Osteocyte (in vitro differentiated cells): ENCODE results near the gene TMC2. TPM values are rescaled to one million over a fixed set of nuclear protein-coding genes. Genes with fewer than 3 reads are reported as not detected.

Experiments used
- DNase-seq: peaks from one replicate; pipeline ENCODE4 v3.0.0; 2021; ENCODE audit warnings: mixed read lengths; ENCODE audit not compliant: unreplicated experiment; ENCODE audit errors: extremely low spot score
- H3K27ac Mint-ChIP-seq: one replicate; pipeline ENCODE4 v1.8.0; 2021; ENCODE audit warnings: mild to moderate bottlenecking, mixed read lengths; ENCODE audit not compliant: unreplicated experiment
- H3K27me3 Mint-ChIP-seq: one replicate; pipeline ENCODE4 v1.8.0; 2021; ENCODE audit warnings: mixed read lengths; ENCODE audit not compliant: unreplicated experiment
- H3K36me3 Mint-ChIP-seq: one replicate; pipeline ENCODE4 v1.8.0; 2021; ENCODE audit warnings: mixed read lengths; ENCODE audit not compliant: unreplicated experiment
- H3K4me1 Mint-ChIP-seq: one replicate; pipeline ENCODE4 v1.8.0; 2021; ENCODE audit warnings: mixed read lengths; ENCODE audit not compliant: unreplicated experiment
- H3K4me3 Mint-ChIP-seq: one replicate; pipeline ENCODE4 v1.8.0; 2021; ENCODE audit warnings: mild to moderate bottlenecking, moderate library complexity, mixed read lengths; ENCODE audit not compliant: unreplicated experiment
- H3K9me3 Mint-ChIP-seq: one replicate; pipeline ENCODE4 v1.8.0; 2021; ENCODE audit warnings: mixed read lengths; ENCODE audit not compliant: unreplicated experiment
- CTCF ChIP-seq: fragments of 200-600 bp; sonication (generic); IDR thresholded peaks from 2 replicates; pipeline ENCODE4 v1.5.0; 2021; ENCODE audit warnings: antibody characterized with exemption, mild to moderate bottlenecking, moderate library complexity
- total RNA-seq: library from RNA; stranded (reverse); gene quantifications from 2 replicates; pipeline ENCODE4 v1.2.1, GENCODE V29; 2021

Gene TMC2
- total RNA-seq, 1 donor from 2014 or later = not detected

DNA sequence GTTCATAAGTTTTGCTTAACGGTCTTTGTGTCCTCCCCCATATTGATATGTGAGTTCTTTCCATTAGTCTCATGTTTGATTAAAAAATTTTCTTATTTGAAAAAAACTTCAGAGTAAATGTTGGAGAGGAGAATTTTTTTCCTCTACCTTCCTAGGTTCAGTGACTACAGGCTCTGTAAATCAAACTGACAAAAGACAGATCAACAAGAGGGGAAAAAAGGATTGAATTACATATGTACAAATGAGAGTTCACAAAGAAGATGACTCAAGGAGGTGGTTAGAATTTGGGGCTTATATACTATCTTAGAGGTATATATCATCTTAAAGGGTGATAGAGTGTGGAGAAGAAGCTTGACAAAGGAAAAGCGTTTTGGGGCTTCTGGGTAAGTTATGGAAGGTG lies 5.6 kb downstream of the TMC2 start:
- no peak for DNase-seq
- Mint-ChIP-seq H3K36me3 (no peaks in the 10 kb centered on the region), H3K4me1 (no peaks in the 10 kb centered on the region), H3K9me3 (no peaks in the 10 kb centered on the region), H3K27ac (no peak overlapping the region), H3K27me3 (peaks cover 62% of the 10 kb centered on the region), H3K4me3 (no peak overlapping the region)
- TF ChIP-seq CTCF = no peak

- DNase-seq = no peak
- no peak for TF ChIP-seq CTCF
- Mint-ChIP-seq H3K27me3 (peaks cover 64% of the 10 kb centered on the region), H3K27ac (no peak overlapping the region), H3K36me3 (no peaks in the 10 kb centered on the region), H3K4me3 (no peak overlapping the region), H3K4me1 (no peaks in the 10 kb centered on the region), H3K9me3 (no peaks in the 10 kb centered on the region)
Observed at GRCh38 chr20:2542361-2542760, 6.0 kb downstream of the TMC2 start.

GRCh38 chr20:2544211-2544610 lies 7.8 kb downstream of the TMC2 start:
- no peak for DNase-seq
- H3K27me3 Mint-ChIP-seq = peaks cover 58% of the 10 kb centered on the region
- H3K27ac Mint-ChIP-seq = no peak overlapping the region
- no peak overlapping the region for H3K4me3 Mint-ChIP-seq
- no peak for TF ChIP-seq CTCF
- no peaks in the 10 kb centered on the region for H3K4me1 Mint-ChIP-seq
- H3K9me3 Mint-ChIP-seq = no peaks in the 10 kb centered on the region
- no peaks in the 10 kb centered on the region for H3K36me3 Mint-ChIP-seq

DNA sequence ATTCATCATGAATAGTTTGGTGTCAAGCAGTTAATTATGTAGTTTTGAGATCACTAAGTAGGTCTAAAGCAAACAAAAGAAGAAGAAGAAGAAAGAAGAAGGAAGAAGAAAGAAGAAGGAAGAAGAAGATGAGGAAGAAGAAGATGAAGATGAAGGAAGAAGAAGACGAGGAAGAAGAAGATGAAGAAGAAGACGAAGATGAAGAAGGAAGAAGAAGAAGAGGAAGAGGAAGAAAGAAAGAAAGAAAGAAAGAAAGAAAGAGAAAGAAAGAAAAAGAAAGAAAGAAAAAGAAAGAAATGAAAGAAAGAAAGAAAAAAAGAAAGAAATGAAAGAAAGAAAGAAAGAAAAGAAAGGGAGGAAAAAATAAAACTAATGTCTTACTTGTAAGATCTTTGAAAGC lies 9.2 kb downstream of the TMC2 start:
- Mint-ChIP-seq H3K36me3 (no peaks in the 10 kb centered on the region), H3K4me3 (no peak overlapping the region), H3K4me1 (no peaks in the 10 kb centered on the region), H3K27me3 (peaks cover 65% of the 10 kb centered on the region), H3K27ac (no peak overlapping the region), H3K9me3 (no peaks in the 10 kb centered on the region)
- no peak for DNase-seq
- no peak for TF ChIP-seq CTCF

DNA sequence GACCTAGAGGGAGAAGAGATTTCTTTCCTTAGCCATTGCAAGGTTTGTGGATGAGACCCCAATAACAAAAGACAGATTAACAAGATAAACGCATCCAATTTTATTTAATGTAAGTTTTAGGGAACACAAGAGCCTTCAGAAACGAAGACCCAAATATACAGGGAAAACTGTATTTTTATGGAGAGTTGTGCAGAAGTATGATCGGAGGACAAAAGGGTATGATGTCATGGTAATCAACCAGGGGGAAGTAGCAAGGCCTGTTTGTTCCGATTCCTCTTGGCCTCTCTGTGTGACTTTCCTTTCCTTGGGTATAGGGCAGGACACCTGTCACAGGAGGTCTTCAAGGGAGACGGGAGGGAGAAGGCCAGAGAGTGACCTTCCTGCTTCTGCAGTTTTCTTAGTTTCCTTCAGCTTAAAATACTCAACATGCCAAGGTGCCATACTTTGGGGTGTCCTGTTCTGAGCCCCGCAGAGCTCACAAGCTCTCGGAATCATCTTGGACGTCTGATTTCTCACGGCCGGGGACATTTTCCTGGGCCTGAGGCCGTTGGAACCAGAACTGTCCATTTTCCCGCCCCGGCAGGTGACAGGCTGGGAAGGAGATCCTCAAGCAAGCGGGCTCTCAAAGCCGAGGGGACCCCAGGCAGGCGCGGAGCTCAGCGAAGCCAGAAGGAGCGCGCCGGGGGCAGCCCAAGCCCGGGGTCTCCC lies 21.7 kb downstream of the TMC2 start:
- H3K27me3 Mint-ChIP-seq = peaks cover 76% of the 10 kb centered on the region
- H3K27ac Mint-ChIP-seq = no peak overlapping the region
- H3K4me1 Mint-ChIP-seq = peaks cover 3% of the 10 kb centered on the region
- TF ChIP-seq CTCF = no peak
- no peaks in the 10 kb centered on the region for H3K36me3 Mint-ChIP-seq
- no peak for DNase-seq
- no peaks in the 10 kb centered on the region for H3K9me3 Mint-ChIP-seq
- H3K4me3 Mint-ChIP-seq = no peak overlapping the region
